ENCODE results near the gene HSP90AA1. TPM values are rescaled to one million over a fixed set of nuclear protein-coding genes. Genes with fewer than 3 reads are reported as not detected.
"Not testable (repeated sequence)": the region's sequence is repeated elsewhere in the genome, so short reads cannot be mapped to it uniquely, and the experiment has no call there.

HSP90AA1 gene
- total and polyA plus RNA-seq, 2 donors (not counting 1 experiment from before 2014, with no cell fraction given), result 342 to 493 TPM

DNA sequence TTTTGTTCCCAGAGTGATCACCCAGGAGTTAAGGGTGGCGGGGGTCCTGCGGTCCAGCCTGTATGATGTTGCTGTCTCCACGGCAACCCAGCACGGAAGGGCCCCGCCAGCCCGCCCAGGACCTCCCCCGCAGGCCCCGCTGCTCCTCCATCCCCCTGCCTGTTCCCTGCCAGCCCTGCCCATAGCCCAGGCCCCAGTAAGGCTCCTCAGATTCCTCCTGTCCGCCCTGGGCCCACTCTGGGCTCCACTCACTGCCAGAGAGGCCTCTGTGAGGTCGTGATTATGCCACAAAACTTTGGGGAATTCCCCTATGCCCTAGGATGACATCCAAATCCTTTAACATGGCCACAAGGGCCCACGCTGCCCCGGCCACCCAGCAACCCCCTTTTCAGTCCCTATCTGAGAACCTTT, 20.8 kb downstream of the HSP90AA1 start:
- TF ChIP-seq CTCF (conservative IDR thresholded peaks at IDR 0.05 in 1 of 2, IDR thresholded peaks at IDR 0.05 in 1 of 2; ENCODE audit: low read depth in 1 of 2, low read length in 2 of 2) (no peak), EZH2 (IDR thresholded peaks at IDR 0.05; ENCODE audit: low read length, missing control alignments) (no peak)
- H4K20me1 ChIP-seq (ENCODE audit: control insufficient read depth, extremely low read depth, insufficient read depth, low read length), result no peaks in the 10 kb centered on the region
- H3K27me3 ChIP-seq (ENCODE audit: control insufficient read depth, insufficient read depth, low read length), result no peaks in the 10 kb centered on the region
- no peak for DNase-seq (ENCODE audit: low read depth in 2 of 2)
- no peak overlapping the region for H3K27ac ChIP-seq (ENCODE audit: insufficient read depth, low read length)
- no peaks in the 10 kb centered on the region for H3K79me2 ChIP-seq (ENCODE audit: control insufficient read depth, insufficient read depth, low read length)
- no peaks in the 10 kb centered on the region for H3K4me1 ChIP-seq (ENCODE audit: control insufficient read depth, extremely low read depth, insufficient read depth, low read length)
- no peak overlapping the region for H3K9ac ChIP-seq (ENCODE audit: insufficient read depth, low read length)
- H3K36me3 ChIP-seq (ENCODE audit: control insufficient read depth, insufficient read depth, low read length), result no peaks in the 10 kb centered on the region
- H3K4me3 ChIP-seq (replicated peaks in 1 of 4; ENCODE audit: control extremely low read depth in 1 of 4, insufficient read depth in 1 of 4, low read depth in 3 of 4, low read length in 4 of 4), result no peak overlapping the region
- no peak overlapping the region for H2AFZ ChIP-seq (ENCODE audit: low read length)
- H3K9me3 ChIP-seq (ENCODE audit: control insufficient read depth, insufficient read depth, low read depth, low read length), result no peaks in the 10 kb centered on the region
- H3K4me2 ChIP-seq (ENCODE audit: extremely low read depth, insufficient read depth, low read length), result no peak overlapping the region

DNA sequence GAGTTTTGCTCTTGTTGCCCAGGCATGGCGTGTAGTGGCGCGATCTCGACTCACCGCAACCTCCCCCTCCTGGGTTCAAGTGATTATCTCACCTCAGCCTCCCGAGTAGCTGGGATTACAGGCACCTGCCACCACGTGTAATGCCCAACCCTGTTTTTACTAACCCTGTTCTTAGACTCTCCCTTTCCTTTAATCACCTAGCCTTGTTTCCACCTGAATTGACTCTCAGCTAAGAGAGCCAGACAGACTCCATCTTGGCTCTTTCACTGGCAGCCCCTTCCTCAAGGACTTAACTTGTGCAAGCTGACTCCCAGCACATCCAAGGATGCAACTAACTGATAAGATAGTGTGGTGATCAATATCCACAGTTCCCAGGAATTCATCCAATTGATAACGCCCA, 22.3 kb downstream of the HSP90AA1 start:
- not testable (repeated sequence) for H3K36me3 ChIP-seq (ENCODE audit: control insufficient read depth, insufficient read depth, low read length); H3K4me2 ChIP-seq (ENCODE audit: extremely low read depth, insufficient read depth, low read length); H3K27me3 ChIP-seq (ENCODE audit: control insufficient read depth, insufficient read depth, low read length); H3K9me3 ChIP-seq (ENCODE audit: control insufficient read depth, insufficient read depth, low read depth, low read length); H2AFZ ChIP-seq (ENCODE audit: low read length); H3K27ac ChIP-seq (ENCODE audit: insufficient read depth, low read length); DNase-seq (ENCODE audit: low read depth in 2 of 2); H3K79me2 ChIP-seq (ENCODE audit: control insufficient read depth, insufficient read depth, low read length); H3K4me3 ChIP-seq (replicated peaks in 1 of 4; ENCODE audit: control extremely low read depth in 1 of 4, insufficient read depth in 1 of 4, low read depth in 3 of 4, low read length in 4 of 4); H3K4me1 ChIP-seq (ENCODE audit: control insufficient read depth, extremely low read depth, insufficient read depth, low read length); H3K9ac ChIP-seq (ENCODE audit: insufficient read depth, low read length); H4K20me1 ChIP-seq (ENCODE audit: control insufficient read depth, extremely low read depth, insufficient read depth, low read length)

GRCh38 chr14:102063808-102064429, 22.9 kb downstream of the HSP90AA1 start:
- Histone ChIP-seq H3K27me3 (ENCODE audit: control insufficient read depth, insufficient read depth, low read length) (no peaks in the 10 kb centered on the region), H4K20me1 (ENCODE audit: control insufficient read depth, extremely low read depth, insufficient read depth, low read length) (no peaks in the 10 kb centered on the region), H3K9ac (ENCODE audit: insufficient read depth, low read length) (no peak overlapping the region), H3K79me2 (ENCODE audit: control insufficient read depth, insufficient read depth, low read length) (no peaks in the 10 kb centered on the region), H3K27ac (ENCODE audit: insufficient read depth, low read length) (no peak overlapping the region), H3K4me3 (replicated peaks in 1 of 4; ENCODE audit: control extremely low read depth in 1 of 4, insufficient read depth in 1 of 4, low read depth in 3 of 4, low read length in 4 of 4) (no peak overlapping the region), H2AFZ (ENCODE audit: low read length) (no peak overlapping the region), H3K4me1 (ENCODE audit: control insufficient read depth, extremely low read depth, insufficient read depth, low read length) (no peaks in the 10 kb centered on the region), H3K9me3 (ENCODE audit: control insufficient read depth, insufficient read depth, low read depth, low read length) (no peaks in the 10 kb centered on the region), H3K36me3 (ENCODE audit: control insufficient read depth, insufficient read depth, low read length) (no peaks in the 10 kb centered on the region), H3K4me2 (ENCODE audit: extremely low read depth, insufficient read depth, low read length) (no peak overlapping the region)
- no peak for DNase-seq (ENCODE audit: low read depth in 2 of 2)
- no peak for TF ChIP-seq EZH2 (IDR thresholded peaks at IDR 0.05; ENCODE audit: low read length, missing control alignments)
- TF ChIP-seq CTCF (conservative IDR thresholded peaks at IDR 0.05 in 1 of 2, IDR thresholded peaks at IDR 0.05 in 1 of 2; ENCODE audit: low read depth in 1 of 2, low read length in 2 of 2), result no peak
